NCI-H526 (cell line): Measurements from ENCODE around the gene CHD3.

Experiments used
- DNase-seq, 2 experiments: peaks; one replicate each; lab custom pipeline; 2025; lab: John Stamatoyannopoulos, UW

Gene CHD3

DNA sequence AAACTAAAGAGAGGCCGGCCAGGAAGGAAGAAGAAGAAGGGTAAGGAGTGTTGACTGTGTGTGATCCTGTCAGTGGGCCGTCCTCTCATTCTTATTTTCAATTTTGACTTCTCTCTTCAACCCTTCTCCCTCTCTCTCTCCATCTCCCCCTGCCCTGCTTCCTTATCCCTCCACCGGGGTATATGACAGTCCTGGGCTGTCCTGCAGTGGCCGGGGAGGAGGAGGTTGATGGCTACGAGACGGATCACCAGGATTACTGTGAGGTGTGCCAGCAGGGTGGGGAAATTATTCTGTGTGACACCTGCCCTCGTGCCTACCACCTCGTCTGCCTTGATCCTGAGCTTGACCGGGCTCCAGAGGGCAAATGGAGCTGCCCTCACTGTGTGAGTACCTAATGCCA, 5.6 kb downstream of the CHD3 start:
- DNase-seq = no peak

DNA sequence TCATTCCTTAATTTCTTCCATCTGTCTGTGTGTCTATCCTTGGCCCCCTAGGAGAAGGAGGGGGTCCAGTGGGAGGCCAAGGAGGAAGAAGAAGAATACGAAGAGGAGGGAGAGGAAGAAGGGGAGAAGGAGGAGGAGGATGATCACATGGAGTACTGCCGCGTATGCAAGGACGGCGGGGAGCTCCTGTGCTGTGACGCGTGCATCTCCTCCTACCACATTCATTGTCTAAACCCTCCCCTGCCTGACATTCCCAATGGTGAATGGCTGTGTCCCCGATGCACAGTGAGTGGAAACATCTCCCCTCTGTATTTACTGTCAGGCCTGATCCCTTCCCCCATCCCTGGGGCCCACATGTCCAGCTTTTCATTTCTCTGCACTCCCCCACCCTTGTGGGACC, 6.3 kb downstream of the CHD3 start:
- DNase-seq = no peak

DNA sequence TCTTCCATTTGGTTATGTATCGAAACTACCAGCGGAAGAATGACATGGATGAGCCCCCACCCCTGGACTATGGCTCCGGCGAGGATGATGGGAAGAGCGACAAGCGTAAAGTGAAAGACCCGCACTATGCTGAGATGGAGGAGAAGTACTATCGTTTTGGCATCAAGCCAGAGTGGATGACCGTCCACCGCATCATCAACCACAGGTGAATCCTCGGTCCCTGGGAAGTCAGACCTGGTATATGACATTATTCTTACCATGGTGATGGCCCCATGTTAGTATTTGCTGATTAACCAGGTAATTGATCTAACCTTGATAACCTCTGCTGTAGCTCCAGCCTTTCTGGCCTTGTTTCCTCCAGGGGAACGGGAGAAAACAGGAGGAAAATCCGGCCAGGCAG, 8.5 kb downstream of the CHD3 start:
- DNase-seq = no peak

DNA sequence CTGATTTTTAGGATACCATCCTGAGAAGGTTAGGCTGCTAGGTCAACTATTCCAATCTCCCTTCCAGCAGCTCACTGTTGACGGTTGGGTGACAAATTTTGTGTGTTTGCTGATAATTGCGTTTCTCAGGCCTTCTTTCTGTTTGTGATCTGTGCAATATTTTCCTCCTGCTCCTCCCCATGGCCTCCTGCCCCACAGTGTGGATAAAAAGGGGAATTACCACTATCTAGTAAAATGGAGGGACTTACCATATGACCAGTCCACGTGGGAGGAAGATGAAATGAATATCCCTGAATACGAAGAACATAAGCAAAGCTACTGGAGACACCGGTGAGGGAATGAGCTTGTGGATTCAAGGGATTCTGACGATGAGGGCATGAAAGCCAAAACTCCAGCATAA, 9.2 kb downstream of the CHD3 start:
- peak; percentile 24 to 29 for DNase-seq

DNA sequence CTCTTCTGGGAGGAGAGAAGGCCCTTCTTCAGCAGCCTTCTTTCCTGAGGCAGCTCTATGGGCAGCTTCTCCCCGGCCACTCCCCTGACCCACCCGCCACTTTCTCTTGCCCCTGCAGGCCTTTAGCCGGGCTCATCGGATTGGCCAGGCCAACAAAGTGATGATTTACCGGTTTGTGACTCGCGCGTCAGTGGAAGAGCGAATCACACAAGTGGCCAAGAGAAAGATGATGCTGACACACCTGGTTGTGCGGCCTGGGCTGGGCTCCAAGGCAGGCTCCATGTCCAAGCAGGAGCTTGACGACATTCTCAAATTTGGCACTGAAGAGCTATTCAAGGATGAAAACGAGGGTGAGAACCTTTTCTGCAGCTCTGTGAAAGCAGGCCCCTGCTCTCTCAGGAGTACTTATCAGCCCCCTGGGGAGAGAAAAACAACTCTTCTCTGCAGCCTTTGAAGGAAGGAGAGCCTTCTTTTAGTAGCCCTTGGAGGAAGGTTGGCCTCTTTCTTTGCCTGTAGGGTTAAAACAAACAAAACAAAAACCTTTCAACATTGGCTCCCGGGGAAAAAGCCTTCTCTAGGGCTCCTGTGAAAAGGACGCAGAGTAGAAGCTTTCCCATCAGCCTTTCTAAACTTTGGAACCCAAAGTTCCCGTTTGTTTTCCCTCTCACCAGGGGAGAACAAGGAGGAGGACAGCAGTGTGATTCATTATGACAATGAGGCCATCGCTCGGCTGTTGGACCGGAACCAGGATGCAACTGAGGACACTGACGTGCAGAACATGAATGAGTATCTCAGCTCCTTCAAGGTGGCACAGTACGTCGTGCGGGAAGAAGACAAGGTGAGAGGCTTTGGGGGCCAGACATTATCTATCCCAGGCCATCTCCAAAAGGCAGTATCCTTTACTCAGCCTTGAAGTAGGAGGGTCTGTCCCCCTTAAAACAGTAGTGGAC, 14.8 kb downstream of the CHD3 start:
- DNase-seq = no peak

DNA sequence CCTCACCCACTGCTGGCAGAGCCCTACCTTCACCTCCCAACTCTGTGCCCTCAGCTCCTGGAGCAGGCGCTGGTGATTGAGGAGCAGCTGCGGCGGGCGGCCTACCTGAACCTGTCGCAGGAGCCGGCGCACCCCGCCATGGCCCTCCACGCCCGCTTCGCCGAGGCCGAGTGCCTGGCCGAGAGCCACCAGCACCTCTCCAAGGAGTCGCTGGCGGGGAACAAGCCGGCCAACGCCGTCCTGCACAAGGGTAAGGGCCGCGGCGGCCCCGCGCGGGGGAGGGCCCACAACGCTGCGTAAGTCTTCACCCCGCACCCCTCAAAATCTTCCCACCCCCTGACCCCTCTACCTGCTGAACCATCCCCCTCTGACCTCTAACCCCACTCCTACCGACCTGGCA, 20.5 kb downstream of the CHD3 start:
- no peak for DNase-seq

DNA sequence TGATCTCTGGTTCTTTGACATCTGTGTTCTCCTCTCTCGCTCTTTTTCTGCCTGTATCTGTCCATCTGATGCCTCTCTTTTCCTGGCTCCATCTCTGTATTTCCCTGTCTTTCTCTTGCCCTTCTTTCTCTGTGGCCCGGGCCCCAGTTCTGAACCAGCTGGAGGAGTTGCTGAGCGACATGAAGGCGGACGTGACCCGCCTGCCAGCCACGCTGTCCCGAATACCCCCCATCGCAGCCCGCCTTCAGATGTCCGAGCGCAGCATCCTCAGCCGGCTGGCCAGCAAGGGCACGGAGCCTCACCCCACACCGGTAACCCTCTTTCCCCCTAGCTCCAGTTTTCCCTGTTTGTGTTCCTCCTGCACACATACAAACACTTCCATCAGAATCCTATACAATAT, 21.7 kb downstream of the CHD3 start:
- DNase-seq = no peak

DNA sequence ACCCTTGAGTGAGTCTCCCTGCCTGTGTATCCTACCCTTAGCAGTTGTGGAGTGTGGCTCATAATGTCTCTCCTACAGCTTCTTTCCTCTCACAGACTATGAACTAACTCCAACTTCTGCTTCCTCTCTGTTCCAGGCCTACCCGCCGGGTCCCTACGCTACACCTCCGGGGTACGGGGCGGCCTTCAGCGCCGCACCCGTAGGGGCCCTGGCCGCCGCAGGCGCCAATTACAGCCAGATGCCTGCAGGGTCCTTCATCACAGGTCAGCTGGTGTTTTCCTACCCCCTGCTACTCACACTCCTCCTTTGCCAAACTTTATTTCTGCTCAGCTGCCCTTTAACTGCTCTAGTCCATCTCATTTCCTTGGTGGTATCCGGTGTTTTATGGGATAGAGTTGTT, 22.1 kb downstream of the CHD3 start:
- no peak for DNase-seq

DNA sequence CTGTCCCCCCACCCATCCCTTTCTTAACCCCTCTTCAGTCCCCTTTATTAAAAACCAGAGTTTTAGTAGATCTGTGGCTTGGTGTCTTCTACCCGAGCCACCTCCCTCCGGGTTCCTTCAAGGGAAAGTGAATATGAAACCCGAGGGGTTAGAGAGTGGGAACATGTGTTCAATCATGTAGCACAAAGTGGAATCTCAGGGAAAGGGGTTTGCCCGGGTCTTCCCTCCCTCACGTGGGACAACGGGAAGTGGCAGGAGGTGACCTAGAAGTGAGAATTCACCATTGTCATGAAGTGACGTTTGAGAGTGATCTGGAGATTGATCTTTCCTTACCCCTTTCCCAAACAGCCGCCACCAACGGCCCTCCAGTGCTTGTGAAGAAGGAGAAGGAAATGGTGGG, 22.5 kb downstream of the CHD3 start:
- DNase-seq = no peak

DNA sequence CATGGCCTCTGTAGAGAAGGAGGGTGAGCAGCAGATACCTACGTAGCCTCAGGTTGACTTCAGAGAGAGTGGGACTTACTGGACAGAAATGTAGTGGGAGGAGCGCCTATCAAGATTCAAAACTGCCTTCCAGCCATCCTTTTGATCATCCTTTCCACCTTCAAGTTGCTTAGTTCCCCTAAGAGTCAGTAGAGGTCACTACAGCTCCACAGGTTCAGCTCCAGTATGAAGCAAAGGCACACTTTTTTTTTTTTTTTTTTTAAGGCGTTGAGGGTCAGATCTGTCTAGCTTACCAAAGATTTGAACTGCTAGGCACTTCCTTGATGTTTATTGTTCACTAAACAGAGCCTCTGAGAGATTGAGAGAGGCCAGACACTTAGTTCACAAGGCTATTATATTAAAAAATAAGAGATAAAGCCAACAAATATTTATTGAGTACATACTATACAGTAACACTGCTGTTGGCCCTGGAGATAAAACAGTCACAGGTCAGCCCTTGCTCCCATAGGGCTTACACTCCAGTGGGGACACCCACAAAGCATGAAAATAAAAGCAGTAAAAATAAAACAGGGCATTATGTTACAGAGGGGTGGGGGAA, 24.4 kb downstream of the CHD3 start:
- peak in 1 of 2 experiments; percentile 51 for DNase-seq

DNA sequence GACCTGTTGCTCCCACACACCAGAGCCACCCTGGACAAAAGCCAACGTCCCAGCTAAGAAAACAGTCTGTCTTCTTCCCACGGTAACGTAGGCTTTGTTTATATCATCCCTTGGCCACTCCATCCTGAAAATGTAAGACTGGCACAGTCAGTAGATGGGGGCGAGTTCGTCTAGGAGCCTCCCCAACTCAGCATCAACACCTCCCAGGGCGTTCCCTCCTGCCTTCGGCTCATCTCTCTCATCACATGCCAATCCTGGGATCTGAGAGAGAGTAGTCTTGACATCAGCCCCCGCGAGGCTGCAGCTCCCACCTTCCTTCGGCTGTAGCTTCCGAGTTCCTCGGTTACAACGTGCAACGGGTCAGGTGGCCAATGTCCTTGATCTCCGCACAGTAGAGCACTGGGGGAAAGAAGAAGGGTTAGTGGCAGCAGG, 26.6 kb downstream of the CHD3 start:
- DNase-seq = no peak

DNA sequence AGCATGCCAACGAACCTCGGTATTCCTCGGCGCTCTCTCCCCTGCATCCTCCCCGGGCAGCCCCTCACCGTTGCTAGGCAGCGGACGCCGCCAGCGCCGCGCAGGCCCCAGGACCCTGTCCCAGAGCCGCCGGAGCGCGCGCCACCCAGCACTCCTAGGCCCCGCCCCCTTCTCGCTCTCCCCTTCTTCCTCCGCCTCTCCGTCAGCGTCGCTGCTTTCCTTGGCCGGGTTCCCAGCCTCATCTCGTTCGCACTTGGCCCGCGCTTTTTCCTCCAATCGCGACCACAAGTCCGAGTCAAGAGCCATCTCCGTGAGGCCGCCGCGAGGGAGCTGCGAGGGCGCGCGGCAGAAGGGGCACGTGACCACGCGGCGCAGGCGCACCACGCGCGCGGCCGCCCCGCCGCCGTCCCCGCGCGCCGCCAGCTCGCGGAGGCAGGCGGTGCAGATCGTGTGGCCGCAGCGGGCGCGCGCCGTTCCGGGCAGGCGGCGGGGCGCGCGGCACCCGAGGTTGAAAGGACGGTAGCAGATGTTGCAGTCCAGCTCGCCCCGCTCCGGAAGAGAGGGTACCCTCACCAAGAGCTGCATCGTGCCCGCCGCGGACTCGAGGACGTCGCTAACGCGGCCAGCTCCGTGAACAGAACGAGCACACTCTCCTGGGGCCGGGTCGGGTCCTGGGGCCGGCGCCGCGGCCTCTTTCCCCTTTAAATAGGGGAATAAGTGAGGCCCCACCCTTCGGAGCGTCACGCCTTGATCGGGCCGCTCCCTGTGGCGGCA, 27.2 kb downstream of the CHD3 start, which contains the start of gene RNF227:
Gene RNF227 (minus strand): TSS at position 679 of the 774 bp plus-strand sequence. CDS start 94 bp downstream, at position 585.
- peak; percentile 64 to 93 for DNase-seq

DNA sequence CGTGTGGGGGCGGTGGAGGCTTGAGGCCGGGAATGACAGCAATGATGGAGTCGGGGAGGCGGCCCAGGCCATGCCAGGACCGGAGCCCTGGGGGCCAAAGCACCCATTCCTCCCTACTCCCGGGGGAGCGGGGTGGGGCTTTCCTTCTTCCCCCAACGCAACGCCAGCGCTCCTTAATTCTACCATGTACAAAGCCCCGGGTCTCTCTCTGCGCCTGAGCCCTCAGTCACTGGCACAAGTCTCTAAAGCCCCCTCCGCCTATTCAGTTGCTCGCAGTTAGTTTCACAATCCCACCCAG, 27.7 kb downstream of the CHD3 start:
- DNase-seq = no peak

DNA sequence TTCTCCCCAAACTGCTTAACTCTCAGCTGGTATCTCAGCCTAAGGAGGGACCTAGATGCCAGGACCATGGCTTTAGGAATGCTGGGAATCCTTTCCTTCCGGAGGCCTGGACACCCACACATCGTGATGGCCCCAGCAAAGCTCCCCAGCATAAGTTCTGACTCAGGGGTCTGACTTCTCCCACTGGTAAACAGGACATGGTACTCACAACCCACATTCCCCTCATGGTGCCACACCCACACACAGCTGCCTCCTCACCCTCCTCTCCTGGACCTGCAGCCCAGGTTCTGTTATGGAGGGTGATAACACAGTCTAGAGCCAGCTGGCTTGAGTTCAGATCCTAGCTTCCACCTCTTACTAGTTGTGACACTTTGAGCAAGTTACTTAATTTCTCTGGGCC, 28.2 kb downstream of the CHD3 start:
- DNase-seq = no peak

DNA sequence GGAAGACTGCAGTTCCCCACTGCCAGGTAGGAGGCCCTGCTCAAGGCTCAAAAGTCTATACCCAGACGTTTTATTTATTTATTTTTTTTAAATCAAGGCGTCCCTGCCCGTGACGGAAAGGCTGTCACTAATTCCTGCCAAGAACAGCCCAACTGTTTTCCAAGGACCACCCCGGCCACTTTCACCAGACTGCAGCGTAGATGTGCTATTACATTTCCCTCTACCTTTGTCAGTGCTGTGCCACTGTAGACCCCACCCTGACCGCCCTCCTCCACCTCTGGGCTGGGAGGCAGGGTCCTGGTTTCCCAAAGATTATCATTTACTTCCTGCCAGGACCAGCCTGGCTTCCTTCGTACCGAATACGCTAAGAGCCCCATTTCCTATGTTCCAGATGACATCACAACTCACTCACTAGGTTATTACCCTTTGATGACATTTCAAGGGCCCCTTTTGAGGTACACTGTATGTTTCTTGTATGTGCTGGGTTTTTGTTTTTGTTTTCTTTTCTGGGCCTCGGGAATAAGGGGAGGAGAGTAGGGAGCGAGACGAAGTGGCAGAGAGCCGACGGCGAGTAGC, 33.8 kb downstream of the CHD3 start:
- DNase-seq = no peak

DNA sequence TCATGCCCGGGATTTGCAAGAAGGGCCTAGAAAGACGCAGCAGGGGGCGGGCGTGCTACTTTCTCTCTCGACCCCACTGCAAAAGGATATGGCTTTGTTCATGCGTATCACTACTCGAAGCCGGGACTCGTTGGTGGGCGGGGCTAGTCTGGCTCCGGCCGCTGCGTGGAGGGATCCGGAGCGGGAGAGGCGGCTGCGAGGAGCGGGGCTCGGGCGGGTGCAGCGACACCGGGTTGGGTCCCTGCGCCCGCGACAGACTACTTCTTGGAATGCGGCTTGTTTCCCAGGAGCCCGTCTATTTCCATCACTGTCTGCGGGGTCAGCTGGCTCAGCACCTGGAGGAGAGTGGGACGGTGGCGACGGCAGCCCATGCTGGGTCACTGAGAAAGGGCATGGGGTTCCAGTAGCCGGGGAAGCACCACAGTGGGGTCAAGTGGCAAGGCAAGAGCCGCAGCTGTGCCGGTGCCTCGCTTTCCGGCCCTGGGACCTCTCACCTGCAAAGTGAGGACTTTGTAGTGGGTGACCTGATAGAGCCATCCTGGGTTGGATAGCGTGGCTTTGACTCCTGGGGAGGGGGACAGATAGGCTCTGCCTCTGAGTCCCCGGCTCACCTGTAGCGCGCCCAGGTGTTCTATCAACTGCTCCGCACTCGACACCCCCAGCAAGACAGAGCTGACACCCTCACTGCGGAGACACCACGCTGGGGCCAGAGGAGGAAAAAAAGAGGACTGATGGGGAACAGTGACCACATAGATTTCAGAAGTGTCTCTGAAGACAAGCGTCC, 34.4 kb downstream of the CHD3 start:
- DNase-seq = peak in 1 of 2 experiments; percentile 57

DNA sequence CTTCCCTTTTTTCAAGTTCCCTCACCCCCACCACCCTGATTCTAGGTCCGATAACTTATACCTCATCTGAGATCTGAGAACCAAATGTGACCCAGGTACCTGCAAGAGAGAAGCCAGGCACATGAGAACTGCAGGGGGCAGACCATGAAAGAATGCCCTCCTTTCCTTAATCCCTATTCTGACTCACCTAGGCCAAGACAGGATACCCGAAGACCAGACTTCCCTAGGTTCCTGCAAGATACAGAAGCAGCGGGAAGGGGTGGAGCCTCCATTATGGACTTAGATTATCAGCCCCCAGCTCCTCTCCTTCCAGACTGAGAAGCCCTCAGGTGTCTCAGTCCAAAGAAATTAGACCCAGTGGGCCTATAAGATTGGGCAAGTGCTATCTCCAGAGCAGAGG, 39.0 kb downstream of the CHD3 start:
- no peak for DNase-seq

DNA sequence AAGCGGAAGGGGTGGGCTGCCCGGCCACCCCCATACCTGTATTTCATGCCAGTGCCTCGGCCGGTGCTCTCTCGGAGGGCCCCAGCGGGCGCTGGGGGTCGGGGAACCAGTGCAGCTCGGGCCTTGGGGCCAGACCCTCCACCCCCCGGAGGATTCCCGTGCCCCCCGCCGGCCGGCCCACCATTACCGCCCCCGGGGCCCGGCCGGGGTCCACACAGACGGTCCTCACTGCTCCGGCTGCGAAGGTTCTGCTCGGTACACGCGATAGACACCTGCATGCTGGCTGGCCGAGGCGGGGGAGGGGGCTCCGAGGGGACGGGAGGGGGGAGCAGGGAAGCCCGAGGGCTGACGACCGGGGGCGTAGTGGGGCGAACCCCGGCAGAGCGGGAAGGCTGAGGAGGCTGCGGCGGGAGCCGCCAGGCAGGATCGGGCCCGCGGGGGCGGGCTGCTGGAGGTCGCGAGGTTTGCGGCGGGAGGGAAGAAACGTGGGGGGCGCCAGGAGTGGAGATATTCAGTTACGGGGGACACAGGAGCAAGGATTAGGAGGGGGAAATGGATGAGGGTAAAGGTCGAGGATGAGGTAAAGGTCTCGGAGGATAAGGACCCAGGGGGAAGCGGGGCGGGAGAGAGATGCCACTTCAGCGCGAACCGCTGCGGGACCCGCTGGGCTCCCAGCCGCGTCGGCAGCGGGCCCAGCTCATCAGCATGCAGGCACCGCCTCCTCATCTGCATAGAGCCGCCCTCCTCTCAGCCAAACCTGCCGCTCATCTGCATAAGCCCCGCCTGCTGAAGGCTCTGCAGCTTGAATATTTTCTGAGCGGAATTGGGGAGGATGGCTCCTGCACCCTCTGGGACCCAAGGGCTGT, 40.8 kb downstream of the CHD3 start, which contains the start of gene KCNAB3:
Gene KCNAB3 (minus strand): TSS at position 699 of the 866 bp plus-strand sequence. CDS start 421 bp downstream, at position 278.
- DNase-seq = no peak

DNA sequence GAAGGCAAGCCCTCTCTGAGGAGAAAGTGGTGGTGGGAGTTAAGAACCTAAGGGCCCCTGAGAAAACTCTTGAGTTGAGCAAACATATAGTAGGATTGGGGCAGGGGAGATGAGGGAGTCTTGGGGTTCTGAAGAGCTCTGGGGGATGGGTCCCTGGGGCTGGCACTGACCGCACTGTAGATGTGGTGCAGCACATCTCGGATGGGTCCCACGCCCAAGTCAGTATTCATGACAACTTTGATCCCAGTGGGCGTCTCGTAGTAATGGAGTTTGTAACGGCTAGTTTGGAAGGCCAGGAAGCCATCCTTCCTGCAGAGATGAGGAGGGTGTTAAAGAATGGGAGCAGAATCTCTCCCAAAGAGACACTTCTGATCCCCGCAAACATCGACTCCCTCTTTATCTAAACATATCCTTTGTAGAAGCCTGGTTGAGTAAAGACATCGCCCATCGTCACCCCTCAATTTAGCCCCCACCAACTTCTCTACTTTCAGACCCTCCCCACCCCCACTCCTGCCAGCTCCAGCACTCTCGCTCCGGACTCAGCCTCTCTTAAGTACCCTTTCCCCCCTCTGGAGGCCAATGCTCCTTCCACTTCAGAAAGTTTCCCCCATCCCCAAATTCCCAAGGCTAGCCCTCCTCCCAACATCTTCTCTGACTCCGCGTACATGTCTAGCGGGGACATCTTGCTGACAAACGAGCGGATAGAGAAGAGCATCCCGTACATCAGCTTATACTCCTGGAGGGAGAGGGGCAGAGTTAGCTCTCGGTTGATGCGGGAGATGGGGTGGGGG, 42.4 kb downstream of the CHD3 start:
- DNase-seq = no peak
